Measurements from ENCODE around the gene PGAP3. TPM values are rescaled to one million over a fixed set of nuclear protein-coding genes. Genes with fewer than 3 reads are reported as not detected.
A peak's percentile ranks its signal among the peaks of the same experiment; 100 is the strongest.

PGAP3 gene
- total RNA-seq, 2 experiments from 2014 or later: 6.4 to 7.4 TPM

GRCh38 chr17:39674702-39675389, 13.0 kb downstream of the PGAP3 start:
- CTCF ChIA-PET: interaction anchor here (0.7 to 12.7 kb wide), 4 partner anchors 9 to 52 kb away, joined by 3 to 146 read pairs (median 25); partner anchors contain the start of gene TCAP

GRCh38 chr17:39674179-39674578, 13.7 kb downstream of the PGAP3 start:
- no peak for TF ChIP-seq CTCF (IDR thresholded peaks at IDR 0.05)
- H3K27ac Mint-ChIP-seq: no peak overlapping the region
- POLR2A ChIA-PET: interaction anchor here (0.6 to 1.6 kb wide), 4 partner anchors 8 to 258 kb away, joined by 3 to 5 read pairs (median 3); partner anchors contain the start of gene CDK12
- CTCF ChIA-PET: interaction anchor here (1.3 to 12.7 kb wide), 4 partner anchors 21 to 127 kb away, joined by 4 to 146 read pairs (median 88); no protein-coding TSS in a partner anchor
- no peaks in the 10 kb centered on the region for H3K9me3 Mint-ChIP-seq
- H3K27me3 Mint-ChIP-seq: peaks cover 6% of the 10 kb centered on the region
- intact Hi-C loops (cut with micrococcal nuclease): no loop called here
- no peak for ATAC-seq
- no peaks in the 10 kb centered on the region for H3K36me3 Mint-ChIP-seq (ENCODE audit: low read depth)
- DNase-seq: no peak
- no peak overlapping the region for H3K4me3 Mint-ChIP-seq
- peaks cover 45% of the 10 kb centered on the region for H3K4me1 Mint-ChIP-seq (ENCODE audit: low read depth)

More at GRCh38 chr17:39674702-39675389, 13.0 kb downstream of the PGAP3 start:
- DNase-seq: no peak
- no peak overlapping the region for H3K27ac Mint-ChIP-seq
- H3K4me1 Mint-ChIP-seq (ENCODE audit: low read depth): peaks cover 52% of the 10 kb centered on the region
- no peak for ATAC-seq
- H3K9me3 Mint-ChIP-seq: no peaks in the 10 kb centered on the region
- intact Hi-C loops (cut with micrococcal nuclease): no loop called here
- POLR2A ChIA-PET: interaction anchor here (0.7 to 2.5 kb wide), 6 partner anchors 9 to 37 kb away, joined by 3 to 15 read pairs (median 4); partner anchors contain the start of gene PGAP3
- peaks cover 2% of the 10 kb centered on the region for H3K27me3 Mint-ChIP-seq
- H3K4me3 Mint-ChIP-seq: no peak overlapping the region
- H3K36me3 Mint-ChIP-seq (ENCODE audit: low read depth): no peaks in the 10 kb centered on the region
- no peak for TF ChIP-seq CTCF (IDR thresholded peaks at IDR 0.05)

GRCh38 chr17:39673335-39674081, 14.3 kb downstream of the PGAP3 start:
- no peak for DNase-seq
- POLR2A ChIA-PET: interaction anchor here (0.6 to 1.6 kb wide), 2 partner anchors 212 to 258 kb away, joined by 3 read pairs; partner anchors contain the start of gene CDK12
- intact Hi-C loops (cut with micrococcal nuclease): no loop called here

GRCh38 chr17:39672522-39673334, 15.1 kb downstream of the PGAP3 start:
- ATAC-seq (no peak), DNase-seq (no peak)
- peaks cover 11% of the 10 kb centered on the region for H3K27me3 Mint-ChIP-seq
- intact Hi-C loops (cut with micrococcal nuclease): no loop called here
- no peak overlapping the region for H3K4me3 Mint-ChIP-seq
- CTCF ChIA-PET: interaction anchor here (0.8 to 12.7 kb wide), 9 partner anchors 9 to 222 kb away, joined by 3 to 146 read pairs (median 4); partner anchors contain the start of gene PGAP3
- TF ChIP-seq CTCF (IDR thresholded peaks at IDR 0.05): peak; percentile 7
- H3K36me3 Mint-ChIP-seq (ENCODE audit: low read depth): no peaks in the 10 kb centered on the region
- peaks cover 38% of the 10 kb centered on the region for H3K4me1 Mint-ChIP-seq (ENCODE audit: low read depth)
- no peaks in the 10 kb centered on the region for H3K9me3 Mint-ChIP-seq
- H3K27ac Mint-ChIP-seq: no peak overlapping the region
- POLR2A ChIA-PET: interaction anchor here (0.6 to 1.6 kb wide), 4 partner anchors 15 to 382 kb away, joined by 3 to 4 read pairs (median 4); partner anchors contain the start of genes CDK12, MED24 and PGAP3

More at GRCh38 chr17:39673335-39674081, 14.3 kb downstream of the PGAP3 start:
- Mint-ChIP-seq H3K27me3 (peaks cover 9% of the 10 kb centered on the region), H3K36me3 (ENCODE audit: low read depth) (no peaks in the 10 kb centered on the region), H3K4me3 (no peak overlapping the region), H3K9me3 (no peaks in the 10 kb centered on the region), H3K27ac (no peak overlapping the region), H3K4me1 (ENCODE audit: low read depth) (peaks cover 42% of the 10 kb centered on the region)
- CTCF ChIA-PET: interaction anchor here (1.3 to 12.7 kb wide), 4 partner anchors 16 to 126 kb away, joined by 4 to 146 read pairs (median 68); no protein-coding TSS in a partner anchor
- ATAC-seq: no peak
- no peak for TF ChIP-seq CTCF (IDR thresholded peaks at IDR 0.05)

Measured in activated CD8-positive, alpha-beta T cell treated with anti-CD3 and anti-CD28 coated beads for 36 hours (primary cell).